ENCODE measurements around the gene PLEKHA5.
"Not testable (repeated sequence)": the region's sequence is repeated elsewhere in the genome, so short reads cannot be mapped to it uniquely, and the experiment has no call there.

PLEKHA5 gene

DNA sequence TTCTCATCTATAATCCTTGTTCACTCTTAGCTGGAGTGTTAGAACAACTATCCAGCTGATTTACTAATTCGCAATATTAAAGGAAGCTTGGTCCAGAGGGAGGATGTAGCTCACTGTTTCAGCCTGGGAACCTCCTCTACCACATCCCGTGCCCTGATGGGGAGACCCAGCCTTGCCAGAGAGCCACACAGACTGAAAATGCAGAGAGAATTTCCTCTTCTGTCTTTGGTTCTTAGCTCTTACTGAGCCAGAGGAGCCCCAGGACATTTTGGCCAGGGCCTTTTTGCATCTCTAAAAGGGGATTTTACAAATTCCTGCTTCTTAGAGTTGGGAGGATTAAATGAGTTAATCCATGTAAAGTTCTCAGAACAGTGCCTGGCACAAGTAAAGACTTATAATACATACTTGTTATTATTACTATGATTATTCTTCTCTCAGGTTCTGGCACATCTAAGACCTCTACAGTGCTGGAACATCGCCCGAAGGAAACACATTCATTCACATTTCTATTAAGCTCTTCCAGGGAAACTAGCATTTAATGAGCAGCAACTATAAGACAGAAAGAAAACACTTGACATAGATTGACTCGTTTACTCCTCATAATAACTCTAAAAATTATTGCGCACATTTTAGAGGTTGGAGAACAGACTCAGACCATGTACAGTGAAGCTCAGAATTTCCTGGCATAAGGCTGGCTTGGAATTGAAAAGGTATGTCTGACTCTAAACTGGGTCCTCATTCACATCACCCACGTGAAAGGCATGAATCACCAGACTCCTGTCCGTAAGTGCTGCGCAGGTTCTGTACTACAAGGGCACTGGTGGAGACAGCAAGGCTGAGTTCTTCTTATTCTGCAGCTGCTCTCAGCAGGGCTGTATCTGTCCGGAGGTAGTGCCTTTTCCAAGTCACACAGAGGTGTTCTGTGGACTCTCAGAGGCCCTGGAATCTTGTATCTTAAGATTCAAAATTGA is 282.0 kb downstream of the PLEKHA5 start:
- no peak for DNase-seq

DNA sequence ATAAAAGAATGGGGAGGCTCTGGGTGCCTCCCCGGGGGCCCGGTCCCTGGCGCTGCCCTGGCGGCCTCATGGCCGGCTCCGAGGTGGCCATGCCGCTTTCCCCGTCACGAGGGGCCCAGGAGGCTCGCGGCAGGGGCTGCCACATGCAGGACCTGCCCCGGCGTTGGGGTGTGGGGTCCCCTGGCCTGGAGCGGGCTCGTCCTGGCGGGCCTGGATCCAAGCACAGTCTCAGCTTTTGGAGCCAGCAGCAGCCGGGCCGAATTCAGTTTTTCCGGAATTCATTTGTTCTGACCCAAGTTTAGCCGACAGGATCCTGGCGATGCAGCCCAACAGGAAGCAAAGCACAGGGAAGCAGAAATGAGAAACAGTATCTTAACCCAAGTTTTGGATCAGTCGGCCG is 283.3 kb downstream of the PLEKHA5 start:
- DNase-seq, result no peak

DNA sequence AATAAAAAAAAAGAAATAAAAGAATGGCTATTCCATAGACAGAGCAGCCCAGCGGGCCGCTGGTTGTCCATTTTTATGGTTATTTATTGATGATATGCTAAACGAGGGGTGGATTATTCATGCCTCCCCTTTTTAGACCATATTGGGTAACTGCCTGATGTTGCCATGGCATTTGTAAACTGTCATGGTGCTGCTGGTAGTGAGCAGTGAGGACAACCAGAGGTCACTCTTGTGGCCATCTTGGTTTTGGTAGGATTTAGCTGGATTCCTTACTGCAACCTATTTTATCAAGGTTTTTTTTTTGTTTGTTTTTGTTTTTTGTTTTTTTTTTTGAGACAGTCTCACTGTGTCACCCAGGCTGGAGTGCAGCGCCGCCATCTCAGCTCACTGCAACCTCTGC is 284.0 kb downstream of the PLEKHA5 start:
- DNase-seq, result not testable (repeated sequence)

DNA sequence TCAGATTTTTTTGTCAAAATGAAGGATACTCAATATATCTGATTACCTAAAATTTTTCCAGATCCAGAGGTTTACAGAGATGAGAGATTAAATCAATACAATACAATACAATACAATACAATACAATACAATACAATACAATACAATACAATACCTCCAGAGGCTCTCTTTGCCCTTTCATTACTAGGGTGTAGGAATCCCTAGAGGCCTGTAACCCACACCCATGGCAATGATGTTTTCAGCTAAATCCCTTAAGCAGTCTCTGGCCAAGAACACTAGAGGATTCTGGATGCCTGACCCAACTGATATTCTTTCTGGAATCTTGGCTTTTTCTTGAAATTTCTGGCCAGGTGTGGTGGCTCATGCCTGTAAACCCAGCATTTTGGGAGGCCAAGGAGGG is 286.0 kb downstream of the PLEKHA5 start:
- no peak for DNase-seq

DNA sequence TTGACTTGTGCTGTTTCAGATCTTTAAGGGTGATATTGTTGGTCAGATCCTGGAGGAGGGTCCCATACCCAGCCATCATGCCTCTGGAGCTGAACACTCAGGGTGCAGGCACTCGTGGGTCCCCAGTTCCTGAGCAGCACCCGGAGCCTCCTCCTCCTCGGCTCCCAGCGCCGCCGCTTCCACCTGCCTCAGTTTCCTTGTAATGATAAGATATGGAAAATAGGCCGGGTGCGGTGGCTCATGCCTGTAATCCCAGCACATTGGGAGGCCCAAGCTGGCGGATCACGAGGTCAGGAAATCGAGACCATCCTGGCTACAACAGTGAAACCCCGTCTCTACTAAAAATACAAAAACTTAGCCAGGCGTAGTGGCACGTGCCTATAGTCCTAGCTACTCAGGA is 289.6 kb downstream of the PLEKHA5 start:
- DNase-seq, result no peak

DNA sequence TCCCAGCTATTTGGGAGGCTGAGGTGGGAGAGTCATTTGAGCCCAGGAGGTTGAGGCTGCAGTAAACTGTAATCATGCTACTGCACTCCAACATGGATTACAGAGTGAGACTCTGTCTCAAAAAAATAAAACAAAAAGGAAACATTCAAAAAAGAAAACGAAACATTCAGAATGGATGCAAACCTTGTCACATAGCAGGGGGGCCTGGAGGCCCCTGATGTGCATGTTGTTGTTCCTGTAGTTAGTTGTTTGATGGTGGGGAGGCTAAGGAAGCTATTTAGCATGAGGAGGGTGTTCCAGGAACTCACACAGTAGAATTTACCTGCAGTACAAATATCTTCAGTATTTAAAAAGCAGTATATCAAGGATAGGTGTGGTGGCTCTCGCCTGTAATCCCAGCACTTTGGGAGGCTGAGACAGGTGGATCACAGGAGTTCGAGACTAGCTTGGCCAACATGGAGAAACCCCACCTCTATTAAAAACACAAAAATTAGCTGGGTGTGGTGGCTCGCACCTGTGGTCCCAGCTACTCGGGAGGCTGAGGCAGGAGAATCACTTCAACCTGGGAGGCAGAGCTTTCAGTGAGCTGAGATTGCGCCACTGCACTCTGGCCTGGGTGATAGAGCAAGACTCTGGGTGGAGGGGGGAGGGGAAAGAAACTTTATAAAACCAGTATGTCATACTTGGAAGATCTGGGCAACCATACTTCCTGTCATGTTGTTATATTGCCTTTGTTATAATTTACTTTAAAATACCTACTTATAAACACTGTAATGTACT is 292.2 kb downstream of the PLEKHA5 start:
- no peak for DNase-seq

DNA sequence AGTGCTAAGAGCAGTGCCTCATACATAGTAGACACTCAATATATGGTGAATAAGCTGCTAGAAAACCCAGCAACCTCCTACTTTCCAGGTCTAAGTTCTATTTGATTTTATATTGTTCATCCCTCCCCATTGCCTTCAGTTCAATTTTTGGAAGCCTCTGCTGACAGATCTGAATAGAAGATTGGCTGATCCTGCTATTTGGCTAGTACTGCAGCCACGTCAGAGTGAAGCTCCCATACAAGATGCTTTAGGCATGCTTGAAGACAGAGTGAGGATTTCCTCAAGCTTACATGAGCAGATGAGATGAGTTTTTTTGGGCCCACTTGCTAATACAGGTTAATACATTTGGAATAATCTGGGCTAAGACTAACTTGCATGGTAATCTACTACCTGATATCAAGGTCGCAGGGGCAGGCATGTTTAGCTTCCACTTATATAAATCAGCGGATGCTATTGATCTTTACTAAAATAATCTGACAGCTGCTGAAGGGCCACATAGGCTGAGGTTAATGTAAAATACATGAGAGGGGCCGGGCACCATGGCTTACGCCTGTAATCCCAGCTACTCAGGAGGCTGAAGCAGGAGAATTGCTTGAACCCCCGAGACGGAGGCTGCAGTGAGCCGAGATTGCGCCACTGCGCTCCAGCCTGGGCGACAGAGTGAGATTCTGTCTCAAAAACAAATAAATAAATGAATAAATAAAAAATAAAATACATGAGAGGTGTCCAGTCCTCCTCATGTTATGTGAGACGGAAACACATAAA is 293.8 kb downstream of the PLEKHA5 start:
- no peak for DNase-seq

Data from cerebellar nuclear complex (tissue), 1 donor.